Activated T-cell treated with anti-CD3 and anti-CD28 coated beads for 24 hours (primary cell): ENCODE measurements around the gene TAS1R3.

Source experiments
- DNase-seq: peaks from one replicate; pipeline ENCODE4 v3.0.0-alpha.2; 2020; ENCODE audit warnings: low read depth

Gene TAS1R3

GRCh38 chr1:1340791-1341548 is 9.9 kb downstream of the TAS1R3 start:
- DNase-seq: no peak

GRCh38 chr1:1341549-1342021 is 10.5 kb downstream of the TAS1R3 start:
- no peak for DNase-seq

GRCh38 chr1:1342061-1342562 is 11.0 kb downstream of the TAS1R3 start:
- DNase-seq: no peak

- DNase-seq: no peak
These were observed 11.6 kb downstream of the TAS1R3 start for GRCh38 chr1:1342584-1343115.

GRCh38 chr1:1343811-1344421 is 12.8 kb downstream of the TAS1R3 start:
- no peak for DNase-seq

GRCh38 chr1:1344655-1345361 is 13.7 kb downstream of the TAS1R3 start:
- peak; percentile 38 for DNase-seq

- DNase-seq: no peak
These were observed 14.3 kb downstream of the TAS1R3 start for GRCh38 chr1:1345384-1345783.

GRCh38 chr1:1345860-1346500 is 14.9 kb downstream of the TAS1R3 start:
- DNase-seq: no peak

GRCh38 chr1:1346501-1346890 is 15.4 kb downstream of the TAS1R3 start:
- no peak for DNase-seq

GRCh38 chr1:1347026-1347595 is 16.0 kb downstream of the TAS1R3 start:
- no peak for DNase-seq

GRCh38 chr1:1347663-1348419 is 16.8 kb downstream of the TAS1R3 start:
- no peak for DNase-seq

- DNase-seq: no peak
These were observed 17.6 kb downstream of the TAS1R3 start for GRCh38 chr1:1348420-1349255.

- peak; percentile 50 for DNase-seq
These were observed 18.4 kb downstream of the TAS1R3 start, which contains the start of gene DVL1 for GRCh38 chr1:1349256-1350012. DVL1 (minus strand) TSS chr1:1349418; CDS start chr1:1349065, 353 bp downstream.

- DNase-seq: no peak
These were observed 20.7 kb downstream of the TAS1R3 start for GRCh38 chr1:1351511-1352427.

GRCh38 chr1:1352786-1353388 is 21.8 kb downstream of the TAS1R3 start:
- DNase-seq: no peak

- no peak for DNase-seq
These were observed 22.5 kb downstream of the TAS1R3 start for GRCh38 chr1:1353389-1354151.
